Duodenal mucosa (tissue), 2 donors: ENCODE data around the gene TNFRSF9.
A peak's percentile ranks its signal among the peaks of the same experiment; 100 is the strongest.

Experiments used
- H3K27ac ChIP-seq: one replicate; pipeline ENCODE4 v1.7.0; 2013; ENCODE audit warnings: low read depth, low read length
- H3K27me3 ChIP-seq, 2 donors: one replicate each; pipeline ENCODE4 v1.7.0; 2013; ENCODE audit warnings: low read length in 2 of 2, control low read depth in 1 of 2; ENCODE audit not compliant: insufficient read depth in 2 of 2, control insufficient read depth in 1 of 2
- H3K36me3 ChIP-seq, 2 donors: one replicate each; pipeline ENCODE4 v1.7.0; 2013; ENCODE audit warnings: low read length in 2 of 2, control low read depth in 1 of 2; ENCODE audit not compliant: insufficient read depth in 2 of 2, control insufficient read depth in 1 of 2
- H3K4me1 ChIP-seq, 2 donors: one replicate each; pipeline ENCODE4 v1.7.0; 2013; ENCODE audit warnings: low read length in 2 of 2, control low read depth in 1 of 2; ENCODE audit not compliant: insufficient read depth in 2 of 2, control insufficient read depth in 1 of 2
- H3K4me3 ChIP-seq, 2 donors: one replicate each; pipeline ENCODE4 v1.7.0; 2013; ENCODE audit warnings: low read length in 2 of 2, low read depth in 1 of 2
- H3K9ac ChIP-seq, 2 donors: one replicate each; pipeline ENCODE4 v1.7.0; 2013; ENCODE audit warnings: low read length in 2 of 2, low read depth in 1 of 2
- H3K9me3 ChIP-seq, 2 donors: one replicate each; pipeline ENCODE4 v1.7.0; 2013; ENCODE audit warnings: low read length in 2 of 2, control low read depth in 1 of 2; ENCODE audit not compliant: control insufficient read depth in 1 of 2

The TNFRSF9 gene

GRCh38 chr1:7885513-7886404 lies 54.9 kb downstream of the TNFRSF9 start:
- Histone ChIP-seq H3K4me3 (peak overlapping the region; percentile 51 to 54), H3K36me3 (no peaks in the 10 kb centered on the region), H3K27me3 (no peaks in the 10 kb centered on the region), H3K4me1 (no peaks in the 10 kb centered on the region), H3K9me3 (no peaks in the 10 kb centered on the region), H3K9ac (peak overlapping the region in 1 of 2 donors; percentile 35), H3K27ac (no peak overlapping the region)

GRCh38 chr1:7884757-7885156 lies 55.9 kb downstream of the TNFRSF9 start:
- no peaks in the 10 kb centered on the region for H3K4me1 ChIP-seq
- H3K27me3 ChIP-seq, result no peaks in the 10 kb centered on the region
- H3K9ac ChIP-seq, result no peak overlapping the region
- H3K27ac ChIP-seq, result no peak overlapping the region
- no peaks in the 10 kb centered on the region for H3K36me3 ChIP-seq
- H3K4me3 ChIP-seq, result no peak overlapping the region
- H3K9me3 ChIP-seq, result no peaks in the 10 kb centered on the region

DNA sequence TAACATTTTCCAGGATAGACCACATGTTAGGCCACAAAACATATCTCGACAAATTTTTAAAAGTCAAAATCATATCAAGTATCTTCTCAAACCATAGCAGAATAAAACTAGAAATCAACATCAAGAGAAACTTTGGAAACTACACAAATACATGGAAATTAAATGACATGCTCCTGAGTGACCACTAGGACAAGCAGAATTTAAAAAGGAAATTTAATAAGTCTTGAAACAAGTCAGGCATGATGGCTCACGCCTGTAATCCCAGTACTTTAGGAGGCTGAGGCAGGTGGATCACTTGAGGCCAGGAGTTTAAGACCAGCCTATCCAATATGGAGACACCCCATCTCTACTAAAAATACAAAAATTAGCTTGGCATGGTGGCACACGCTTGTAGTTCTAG lies 61.4 kb downstream of the TNFRSF9 start:
- peaks cover 4 to 6% of the 10 kb centered on the region in 2 donors for H3K9me3 ChIP-seq

GRCh38 chr1:7878027-7878426 lies 62.6 kb downstream of the TNFRSF9 start:
- Histone ChIP-seq H3K9ac (no peak overlapping the region), H3K36me3 (no peaks in the 10 kb centered on the region), H3K27ac (no peak overlapping the region), H3K27me3 (peaks cover 0 to 5% of the 10 kb centered on the region in 2 donors), H3K4me1 (no peaks in the 10 kb centered on the region), H3K9me3 (peaks cover 4 to 6% of the 10 kb centered on the region in 2 donors), H3K4me3 (no peak overlapping the region)

More for the DNA sequence above, 61.4 kb downstream of the TNFRSF9 start:
- H3K4me3 ChIP-seq, result no peak overlapping the region
- H3K27me3 ChIP-seq, result peaks cover 0 to 5% of the 10 kb centered on the region in 2 donors
- H3K4me1 ChIP-seq, result no peaks in the 10 kb centered on the region
- H3K27ac ChIP-seq, result no peak overlapping the region
- no peak overlapping the region for H3K9ac ChIP-seq
- H3K36me3 ChIP-seq, result no peaks in the 10 kb centered on the region

GRCh38 chr1:7873801-7874795 lies 66.5 kb downstream of the TNFRSF9 start:
- Histone ChIP-seq H3K9me3 (peaks cover 4 to 6% of the 10 kb centered on the region in 2 donors), H3K36me3 (no peaks in the 10 kb centered on the region), H3K4me1 (no peaks in the 10 kb centered on the region), H3K4me3 (no peak overlapping the region), H3K27me3 (peaks cover 0 to 5% of the 10 kb centered on the region in 2 donors), H3K9ac (no peak overlapping the region), H3K27ac (no peak overlapping the region)

DNA sequence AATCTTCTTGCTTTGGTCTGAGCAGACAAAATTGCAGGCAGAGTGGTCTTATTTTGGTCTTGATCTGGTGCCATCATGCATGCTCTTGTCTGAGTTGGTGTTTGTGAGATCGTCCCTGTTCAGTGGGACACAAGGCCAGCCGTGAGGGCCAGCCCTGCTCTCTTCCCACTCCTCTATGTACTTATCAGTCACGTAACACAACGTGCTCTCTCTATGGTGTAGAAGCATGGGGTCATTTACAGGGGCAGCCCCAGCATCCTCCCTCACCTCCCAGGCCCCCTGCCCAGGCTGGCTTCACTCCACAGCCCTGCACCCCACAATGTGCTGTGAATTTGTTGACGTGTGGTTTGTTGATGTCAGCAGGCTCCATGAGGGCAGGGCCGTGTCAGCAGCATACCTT lies 69.5 kb downstream of the TNFRSF9 start:
- H3K4me1 ChIP-seq, result no peaks in the 10 kb centered on the region
- H3K27me3 ChIP-seq, result peaks cover 0 to 4% of the 10 kb centered on the region in 2 donors
- H3K9me3 ChIP-seq, result no peaks in the 10 kb centered on the region
- no peak overlapping the region for H3K27ac ChIP-seq
- no peak overlapping the region for H3K9ac ChIP-seq
- no peaks in the 10 kb centered on the region for H3K36me3 ChIP-seq
- no peak overlapping the region for H3K4me3 ChIP-seq

DNA sequence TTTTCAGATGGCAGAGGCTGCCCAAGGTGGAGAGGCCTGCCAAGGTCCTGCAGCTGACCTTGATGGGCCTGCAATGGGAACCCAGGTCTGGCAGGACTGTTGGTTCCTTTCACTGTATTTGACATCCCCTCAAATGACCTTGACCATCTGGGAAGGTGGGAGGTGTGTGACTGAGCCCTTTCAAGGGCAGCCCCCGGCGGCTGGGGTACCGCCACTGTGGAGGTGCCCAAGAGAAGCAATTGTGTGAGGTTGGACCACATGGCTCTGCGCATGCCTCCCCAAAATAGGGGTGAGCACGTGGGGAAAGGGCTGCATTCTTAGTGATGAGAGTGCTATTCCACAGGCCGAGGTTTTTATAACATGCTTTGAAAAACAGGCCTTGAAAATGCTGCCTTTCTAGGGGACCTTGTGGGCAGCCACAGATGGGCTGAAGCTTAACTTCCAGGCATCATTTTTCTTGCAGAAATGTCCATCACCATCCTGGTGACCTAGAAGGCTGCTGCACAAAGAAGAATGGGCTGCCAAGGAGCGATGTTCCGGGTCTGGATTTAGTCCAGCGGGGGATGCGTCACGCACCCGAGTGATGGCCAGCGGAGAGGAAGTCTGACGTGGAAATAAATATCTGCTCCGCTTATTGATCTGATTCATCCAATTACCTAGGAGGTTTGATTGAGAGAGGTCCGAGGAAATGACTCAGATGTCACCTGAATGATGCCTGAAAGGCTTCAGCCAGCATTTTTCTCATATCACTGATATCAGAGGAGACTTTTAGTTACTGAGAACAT lies 71.3 kb downstream of the TNFRSF9 start:
- Histone ChIP-seq H3K27me3 (no peaks in the 10 kb centered on the region), H3K9ac (no peak overlapping the region), H3K4me3 (no peak overlapping the region), H3K9me3 (no peaks in the 10 kb centered on the region), H3K27ac (no peak overlapping the region), H3K36me3 (no peaks in the 10 kb centered on the region), H3K4me1 (no peaks in the 10 kb centered on the region)

GRCh38 chr1:7868070-7868780 lies 72.4 kb downstream of the TNFRSF9 start:
- H3K27ac ChIP-seq, result no peak overlapping the region
- no peaks in the 10 kb centered on the region for H3K36me3 ChIP-seq
- no peaks in the 10 kb centered on the region for H3K9me3 ChIP-seq
- no peak overlapping the region for H3K9ac ChIP-seq
- H3K4me1 ChIP-seq, result no peaks in the 10 kb centered on the region
- H3K27me3 ChIP-seq, result no peaks in the 10 kb centered on the region
- no peak overlapping the region for H3K4me3 ChIP-seq

DNA sequence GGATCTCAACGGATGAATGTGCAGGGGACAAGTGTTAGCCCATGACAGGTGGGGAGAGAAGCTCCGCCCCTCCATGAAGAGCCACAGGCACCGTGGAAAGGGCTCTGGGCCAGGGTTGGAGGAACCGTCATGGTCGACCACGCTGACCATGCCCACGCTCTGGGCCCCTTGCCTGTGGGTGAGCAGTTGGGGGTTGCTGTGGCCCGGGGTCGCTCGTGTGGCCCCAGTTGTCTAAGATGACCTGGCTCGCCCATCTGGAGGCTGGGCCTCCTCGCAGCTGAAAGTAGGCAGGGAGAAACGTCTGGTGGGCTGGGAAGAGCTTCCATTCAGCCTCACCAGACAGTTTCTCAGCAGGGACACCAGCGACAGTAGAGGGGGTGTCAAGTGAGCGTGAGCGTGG lies 74.7 kb downstream of the TNFRSF9 start:
- Histone ChIP-seq H3K4me3 (no peak overlapping the region), H3K9ac (no peak overlapping the region), H3K4me1 (no peaks in the 10 kb centered on the region), H3K27ac (no peak overlapping the region), H3K27me3 (no peaks in the 10 kb centered on the region), H3K9me3 (no peaks in the 10 kb centered on the region), H3K36me3 (no peaks in the 10 kb centered on the region)
